IMR-90 (cell line): ENCODE measurements around the gene C10orf67. TPM values are rescaled to one million over a fixed set of nuclear protein-coding genes. Genes with fewer than 3 reads are reported as not detected.

Source experiments
- ATAC-seq: fragments of 200-7000 bp; cut with Tn5 transposase; 2 replicates; pipeline ENCODE4 v1.9.1; 2020; ENCODE audit warnings: low read depth, mild to moderate bottlenecking, moderate library complexity
- BruUV-seq: library from RNA; stranded (reverse); fragments of 400-500 nt; replicated peaks from 2 replicates; lab custom pipeline; 2021; lab: Mats Ljungman, UMichigan
- CTCF ChIA-PET: fragments of 300-600 bp; formaldehyde crosslinking; extraction: SDS; loops from one replicate; lab custom pipeline; 2021; ENCODE audit warnings: antibody characterized with exemption; lab: Yijun Ruan, JAX
- POLR2A ChIA-PET: fragments of 300-600 bp; sonication (Branson Sonifier 250); formaldehyde crosslinking; loops from one replicate; lab custom pipeline; 2022; ENCODE audit warnings: antibody characterized with exemption; ENCODE audit not compliant: unreplicated experiment; lab: Charles Lee
- DNase-seq: peaks from one replicate; pipeline ENCODE4 v3.0.0; 2013
- H2AFZ ChIP-seq: replicated peaks from 2 replicates; pipeline ENCODE3; 2013; ENCODE audit warnings: low read length, mild to moderate bottlenecking; ENCODE audit not compliant: poor library complexity
- H2AK5ac ChIP-seq: 2 replicates; pipeline ENCODE4 v1.6.1; 2013; ENCODE audit warnings: low read depth, low read length, inconsistent platforms
- H2AK9ac ChIP-seq: replicated peaks from 2 replicates; pipeline ENCODE3; 2013; ENCODE audit warnings: mild to moderate bottlenecking, low read depth, low read length, moderate library complexity; ENCODE audit not compliant: poor library complexity
- H2BK120ac ChIP-seq: 2 replicates; pipeline ENCODE4 v1.6.1; 2013; ENCODE audit warnings: low read depth, low read length, inconsistent platforms
- H2BK15ac ChIP-seq: 3 replicates; pipeline ENCODE4 v1.6.1; 2013; ENCODE audit warnings: low read depth, low read length, inconsistent platforms
- H2BK20ac ChIP-seq: 2 replicates; pipeline ENCODE4 v1.6.1; 2013; ENCODE audit warnings: low read depth, mild to moderate bottlenecking, inconsistent platforms, low read length, moderate library complexity
- H2BK5ac ChIP-seq: 2 replicates; pipeline ENCODE4 v1.6.1; 2013; ENCODE audit warnings: mild to moderate bottlenecking, low read depth, low read length, inconsistent platforms; ENCODE audit not compliant: poor library complexity, severe bottlenecking
- H3K14ac ChIP-seq: replicated peaks from 2 replicates; pipeline ENCODE4 v1.6.1; 2013; ENCODE audit warnings: low read depth, low read length, inconsistent platforms
- H3K18ac ChIP-seq: 2 replicates; pipeline ENCODE4 v1.6.1; 2013; ENCODE audit warnings: low read depth, low read length, control low read depth
- H3K23ac ChIP-seq: 2 replicates; pipeline ENCODE4 v1.6.1; 2013; ENCODE audit warnings: low read depth, low read length, inconsistent platforms
- H3K27ac ChIP-seq: 2 replicates; pipeline ENCODE4 v1.5.1; 2013; ENCODE audit warnings: mild to moderate bottlenecking, control low read depth, low read length; ENCODE audit not compliant: insufficient read depth
- H3K27me3 ChIP-seq: 2 replicates; pipeline ENCODE4 v1.6.1; 2013; ENCODE audit warnings: low read length; ENCODE audit not compliant: control insufficient read depth, insufficient read depth
- H3K36me3 ChIP-seq: 2 replicates; pipeline ENCODE4 v1.6.1; 2013; ENCODE audit warnings: low read length, mixed read lengths; ENCODE audit not compliant: control insufficient read depth, insufficient read depth
- H3K4ac ChIP-seq: 2 replicates; pipeline ENCODE4 v1.6.1; 2013; ENCODE audit warnings: low read depth, low read length, inconsistent platforms
- H3K4me1 ChIP-seq: 2 replicates; pipeline ENCODE4 v1.6.1; 2013; ENCODE audit warnings: low read length, mixed read lengths; ENCODE audit not compliant: control insufficient read depth, insufficient read depth
- H3K4me2 ChIP-seq: 2 replicates; pipeline ENCODE4 v1.6.1; 2013; ENCODE audit warnings: low read depth, mild to moderate bottlenecking, control low read depth, low read length, moderate library complexity
- H3K4me3 ChIP-seq: 2 replicates; pipeline ENCODE4 v1.5.1; 2013; ENCODE audit warnings: low read depth, mild to moderate bottlenecking, control low read depth, low read length, moderate library complexity; ENCODE audit not compliant: insufficient read depth
- H3K56ac ChIP-seq: 2 replicates; pipeline ENCODE4 v1.6.1; 2013; ENCODE audit warnings: low read length, inconsistent platforms; ENCODE audit not compliant: insufficient read depth; ENCODE audit errors: extremely low read depth
- H3K79me1 ChIP-seq, 2 experiments: 2 replicates each; pipeline ENCODE4 v1.6.1; 2013; ENCODE audit warnings: low read length in 2 of 2, inconsistent platforms in 1 of 2, low read depth in 1 of 2
- H3K9ac ChIP-seq: 2 replicates; pipeline ENCODE4 v1.6.1; 2013; ENCODE audit warnings: low read depth, low read length, control low read depth
- H3K9me1 ChIP-seq: 2 replicates; pipeline ENCODE4 v1.6.1; 2013; ENCODE audit warnings: low read length, inconsistent platforms; ENCODE audit not compliant: insufficient read depth
- H3K9me3 ChIP-seq: 2 replicates; pipeline ENCODE4 v1.6.1; 2013; ENCODE audit warnings: low read length; ENCODE audit not compliant: control insufficient read depth, insufficient read depth
- H4K20me1 ChIP-seq: 2 replicates; pipeline ENCODE4 v1.6.1; 2013; ENCODE audit warnings: low read length, inconsistent platforms; ENCODE audit not compliant: insufficient read depth
- H4K5ac ChIP-seq: 2 replicates; pipeline ENCODE4 v1.6.1; 2013; ENCODE audit warnings: mild to moderate bottlenecking, low read depth, low read length, control low read depth
- H4K8ac ChIP-seq, 2 experiments: 2 replicates each; pipeline ENCODE4 v1.6.1; 2013; ENCODE audit warnings: low read depth in 2 of 2, low read length in 2 of 2, control low read depth in 1 of 2, inconsistent platforms in 1 of 2
- H4K91ac ChIP-seq: 2 replicates; pipeline ENCODE4 v1.6.1; 2013; ENCODE audit warnings: low read depth, low read length, inconsistent platforms; ENCODE audit not compliant: insufficient read depth
- CEBPB ChIP-seq: IDR thresholded peaks from 2 replicates; pipeline ENCODE4 v1.6.1; 2012; ENCODE audit warnings: low read depth, low read length, improper control_type of control experiment
- FOS ChIP-seq: fragments of 150-350 bp; IDR thresholded peaks from 2 replicates; pipeline ENCODE4 v1.6.1; 2016; ENCODE audit warnings: low read depth, low read length
- MAFK ChIP-seq: IDR thresholded peaks from 2 replicates; pipeline ENCODE4 v1.6.1; 2012; ENCODE audit warnings: low read depth, low read length, improper control_type of control experiment
- MAZ ChIP-seq: IDR thresholded peaks from 2 replicates; pipeline ENCODE4 v1.6.1; 2012; ENCODE audit warnings: low read depth, mild to moderate bottlenecking, low read length, improper control_type of control experiment, moderate library complexity, borderline replicate concordance
- POLR2A ChIP-seq: IDR thresholded peaks from 2 replicates; pipeline ENCODE4 v1.6.1; 2012; ENCODE audit warnings: mild to moderate bottlenecking, low read depth, low read length
- RAD21 ChIP-seq: IDR thresholded peaks from 2 replicates; pipeline ENCODE4 v1.6.1; 2012; ENCODE audit warnings: low read length, improper control_type of control experiment
- WGBS, 2 experiments: methylation state at CpG; one replicate each; pipeline versions ENCODE4 v1.1.5 to v1.1.7; 2013; ENCODE audit warnings: missing lambda C conversion rate in 2 of 2; ENCODE audit not compliant: insufficient read length in 1 of 2; ENCODE audit errors: extremely low coverage in 2 of 2; 5-methylcytosine and 5-hydroxymethylcytosine counted together
- dilution Hi-C: fragments of 300-500 bp; cut with HindIII; formaldehyde crosslinking; loops from one replicate; pipeline ENCODE4 v1.14.3; 2018; ENCODE audit warnings: low sequenced_read_pairs; ENCODE audit not compliant: unreplicated experiment
- in situ Hi-C: fragments of 300-500 bp; cut with MboI; formaldehyde crosslinking; loops from 3 replicates; pipeline ENCODE4 v1.14.3; 2019; ENCODE audit warnings: low sequenced_read_pairs, inconsistent platforms, mixed read lengths
- intact Hi-C: fragments of 100-400 bp; cut with micrococcal nuclease; formaldehyde crosslinking; loops from 2 replicates; pipeline ENCODE4 v1.10.0; 2022
- polyA plus RNA-seq, 3 experiments: library from polyadenylated mRNA; depleted of rRNA; stranded (reverse); fragments of >200 nt; gene quantifications; 2 replicates each; pipeline ENCODE4 v1.2.3, GENCODE V29; 2012; ENCODE audit warnings: low replicate concordance in 1 of 3
- total RNA-seq: library from RNA; depleted of rRNA; stranded (reverse); fragments of >200 nt; gene quantifications from 2 replicates; pipeline ENCODE4 v1.2.3, GENCODE V29; 2012
- TF ChIP-seq, protein P1 (sequence below): fragments of 150-350 bp; IDR thresholded peaks from 2 replicates; pipeline ENCODE4 v1.6.1; 2017; ENCODE audit warnings: mild to moderate bottlenecking, antibody characterized with exemption, low read length, low read depth

The C10orf67 gene
- total and polyA plus RNA-seq, 2 of the 4 experiments (the other 2 are of a cell fraction): 0.15 to 0.18 TPM

DNA sequence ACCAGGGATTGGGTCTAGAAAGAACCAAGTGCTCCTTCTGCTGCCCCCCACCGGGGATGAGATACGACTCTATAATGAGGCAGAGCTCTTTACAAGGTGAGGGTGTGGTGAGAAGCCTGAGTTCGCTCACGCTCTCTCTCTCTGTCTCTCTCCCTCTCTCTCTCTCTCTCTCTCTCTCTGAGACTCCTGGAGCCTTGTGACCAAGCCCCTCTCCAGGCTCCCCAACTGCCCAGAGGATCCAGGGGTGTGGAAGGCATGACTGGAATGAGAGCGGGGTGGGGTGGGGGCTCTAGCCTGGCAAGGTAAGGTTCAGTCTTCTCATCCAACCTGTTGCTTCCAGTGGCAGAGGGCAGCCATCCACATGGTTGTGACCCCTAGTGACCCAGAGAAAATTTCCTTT, 155.6 kb downstream of the C10orf67 start:
- CTCF ChIA-PET: no interaction called here
- Histone ChIP-seq H3K23ac (no peak overlapping the region), H3K56ac (no peak overlapping the region), H4K20me1 (no peaks in the 10 kb centered on the region), H4K91ac (no peak overlapping the region), H3K27ac (no peak overlapping the region), H3K9me3 (no peaks in the 10 kb centered on the region), H2AK5ac (no peak overlapping the region), H3K36me3 (no peaks in the 10 kb centered on the region), H4K5ac (no peak overlapping the region), H3K4ac (no peak overlapping the region), H3K9me1 (no peaks in the 10 kb centered on the region), H4K8ac (no peak overlapping the region), H3K4me1 (no peaks in the 10 kb centered on the region), H2BK120ac (no peak overlapping the region), H3K9ac (no peak overlapping the region), H2AK9ac (no peak overlapping the region), H2AFZ (no peak overlapping the region), H2BK5ac (no peak overlapping the region), H2BK15ac (no peak overlapping the region), H3K4me3 (no peak overlapping the region), H3K14ac (no peak overlapping the region), H3K27me3 (peaks cover 30% of the 10 kb centered on the region), H2BK20ac (no peak overlapping the region), H3K18ac (no peak overlapping the region), H3K4me2 (no peak overlapping the region), H3K79me1 (no peaks in the 10 kb centered on the region)
- WGBS, 2 experiments: no CpG with 5 or more reads among the region's 5 CpGs
- dilution Hi-C loops (no loop called here), intact Hi-C loops (no loop called here), in situ Hi-C loops (no loop called here)
- TF ChIP-seq MAZ (no peak), RAD21 (no peak), CEBPB (no peak), MAFK (no peak), POLR2A (no peak), FOS (no peak)
- TF ChIP-seq, protein P1, sequence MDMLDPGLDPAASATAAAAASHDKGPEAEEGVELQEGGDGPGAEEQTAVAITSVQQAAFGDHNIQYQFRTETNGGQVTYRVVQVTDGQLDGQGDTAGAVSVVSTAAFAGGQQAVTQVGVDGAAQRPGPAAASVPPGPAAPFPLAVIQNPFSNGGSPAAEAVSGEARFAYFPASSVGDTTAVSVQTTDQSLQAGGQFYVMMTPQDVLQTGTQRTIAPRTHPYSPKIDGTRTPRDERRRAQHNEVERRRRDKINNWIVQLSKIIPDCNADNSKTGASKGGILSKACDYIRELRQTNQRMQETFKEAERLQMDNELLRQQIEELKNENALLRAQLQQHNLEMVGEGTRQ: no peak
- POLR2A ChIA-PET: no interaction called here
- BruUV-seq: no TSS peak
- ATAC-seq: no peak
- no peak for DNase-seq
